Stomach (tissue), 9 donors: Measurements from ENCODE around the gene NCF4. TPM values are rescaled to one million over a fixed set of nuclear protein-coding genes. Genes with fewer than 3 reads are reported as not detected.

Source experiments
- DNase-seq, 2 donors: peaks; one replicate each; pipeline versions ENCODE4 v3.0.0 to v3.0.0-alpha.2; 2013 to 2019
- H3K27ac ChIP-seq, 5 donors: fragments of 200-600 bp in 4 of 5; sonication (generic) in 4 of 5; one replicate each; pipeline ENCODE4 v1.5.1; 2013 to 2019; ENCODE audit warnings: mild to moderate bottlenecking in 1 of 5, moderate library complexity in 1 of 5
- H3K27me3 ChIP-seq, 3 donors: fragments of 200-600 bp; sonication (generic); one replicate each; pipeline ENCODE4 v1.5.1; 2017 to 2019; ENCODE audit warnings: mixed run types in 1 of 3
- H3K36me3 ChIP-seq, 4 donors: fragments of 200-600 bp; sonication (generic); 1 replicate in 3 of 4; 2 replicates in 1 of 4; pipeline ENCODE4 v1.5.1; 2016 to 2019
- H3K4me1 ChIP-seq, 4 donors: fragments of 200-600 bp; sonication (generic); one replicate each; pipeline ENCODE4 v1.5.1; 2016 to 2019
- H3K4me3 ChIP-seq, 4 donors: fragments of 200-600 bp; sonication (generic) in 3 of 4; one replicate each; pipeline ENCODE4 v1.5.1; 2016 to 2019; ENCODE audit warnings: mild to moderate bottlenecking in 1 of 4
- H3K9me3 ChIP-seq, 4 donors: fragments of 200-600 bp; sonication (generic); one replicate each; pipeline ENCODE4 v1.5.1; 2016 to 2019
- CTCF ChIP-seq, 7 experiments: fragments of 450-650 bp in 4 of 7; fragments of 200-600 bp in 3 of 7; sonication (generic) in 3 of 7; IDR thresholded peaks; one replicate each; pipeline ENCODE4 v1.5.1; 2016 to 2019; ENCODE audit warnings: antibody characterized with exemption in 7 of 7, control low read depth in 2 of 7, mild to moderate bottlenecking in 1 of 7
- EP300 ChIP-seq: sonication (generic); formaldehyde crosslinking; IDR thresholded peaks from one replicate; pipeline ENCODE4 v1.6.1; 2017; ENCODE audit warnings: antibody characterized with exemption
- POLR2A ChIP-seq, 4 donors: fragments of 450-650 bp; IDR thresholded peaks; one replicate each; pipeline ENCODE4 v1.6.1; 2016; ENCODE audit warnings: antibody characterized with exemption in 4 of 4, control low read depth in 2 of 4, mild to moderate bottlenecking in 1 of 4, moderate library complexity in 1 of 4
- POLR2AphosphoS5 ChIP-seq, 3 donors: sonication (generic); formaldehyde crosslinking; IDR thresholded peaks; one replicate each; pipeline ENCODE4 v1.6.1; 2016; ENCODE audit warnings: antibody characterized with exemption in 3 of 3
- WGBS, 5 donors: extraction: QIAGEN DNeasy Blood & Tissue Kit in 3 of 5; methylation state at CpG; one replicate each; pipeline versions ENCODE4 v1.1.5 to v1.1.7; 2013 to 2018; 5-methylcytosine and 5-hydroxymethylcytosine counted together
- intact Hi-C: fragments of 100-400 bp; cut with DNase I; formaldehyde crosslinking; loops from one replicate; pipeline ENCODE4 v1.15.1; 2023; ENCODE audit warnings: low total_unique reads
- polyA plus RNA-seq, 3 donors: library from polyadenylated mRNA; stranded (reverse); fragments of 200-250 nt; gene quantifications; one replicate each; pipeline ENCODE4 v1.2.3, GENCODE V29; 2013
- total RNA-seq, 5 donors: library from RNA; depleted of rRNA; stranded (reverse); fragments of >200 nt; gene quantifications; one replicate each; pipeline versions ENCODE4 v1.1.0 to v1.2.3, GENCODE V29; 2014 to 2016
- donor health status: healthy with polysubstance abuse.
- donor health status: Bipolar disorder and iron deficiency.
- donor health status: healthy.

Gene NCF4
- total and polyA plus RNA-seq, 8 donors, result 5.0 to 32.1 (median 7.3) TPM; not detected in 1

- intact Hi-C loops, result no loop called here
- Histone ChIP-seq H3K27ac (peak overlapping the region in 2 of 5 donors; percentile 33 to 50), H3K27me3 (peaks cover 0 to 61% (median 0%) of the 10 kb centered on the region in 3 donors), H3K4me3 (no peak overlapping the region), H3K36me3 (no peaks in the 10 kb centered on the region), H3K9me3 (peaks cover 0 to 11% (median 8%) of the 10 kb centered on the region in 4 donors), H3K4me1 (no peaks in the 10 kb centered on the region)
- no peak for TF ChIP-seq POLR2A (IDR thresholded peaks at IDR 0.05)
- TF ChIP-seq POLR2AphosphoS5 (IDR thresholded peaks at IDR 0.05), result no peak
- TF ChIP-seq EP300, result no peak
- TF ChIP-seq CTCF (IDR thresholded peaks at IDR 0.05), result no peak
- 74 to 81% (median 75%) methylated on average over 13 of the region's 13 CpGs for WGBS, 5 donors
- DNase-seq, result no peak
Observed at GRCh38 chr22:36901411-36902142, 40.8 kb downstream of the NCF4 start.

GRCh38 chr22:36902143-36902926, 41.5 kb downstream of the NCF4 start:
- TF ChIP-seq EP300 (no peak), POLR2AphosphoS5 (IDR thresholded peaks at IDR 0.05) (no peak), POLR2A (IDR thresholded peaks at IDR 0.05) (no peak), CTCF (IDR thresholded peaks at IDR 0.05) (no peak)
- no peak overlapping the region for H3K4me3 ChIP-seq
- DNase-seq, result no peak
- H3K4me1 ChIP-seq, result no peaks in the 10 kb centered on the region
- WGBS, 5 donors, result 68 to 83% (median 78%) methylated on average over 8 of the region's 8 CpGs
- no peaks in the 10 kb centered on the region for H3K36me3 ChIP-seq
- H3K27me3 ChIP-seq, result peaks cover 0 to 59% (median 0%) of the 10 kb centered on the region in 3 donors
- intact Hi-C loops, result no loop called here
- no peak overlapping the region for H3K27ac ChIP-seq
- peaks cover 0 to 11% (median 7%) of the 10 kb centered on the region in 4 donors for H3K9me3 ChIP-seq

- no peaks in the 10 kb centered on the region for H3K4me1 ChIP-seq
- 66 to 74% (median 69%) methylated on average over 6 of the region's 6 CpGs for WGBS, 5 donors
- no peak overlapping the region for H3K27ac ChIP-seq
- no peak for TF ChIP-seq POLR2AphosphoS5 (IDR thresholded peaks at IDR 0.05)
- no peak for TF ChIP-seq POLR2A (IDR thresholded peaks at IDR 0.05)
- TF ChIP-seq CTCF (IDR thresholded peaks at IDR 0.05), result no peak
- no peak for TF ChIP-seq EP300
- DNase-seq, result no peak
- H3K27me3 ChIP-seq, result peaks cover 0 to 48% (median 0%) of the 10 kb centered on the region in 3 donors
- intact Hi-C loops, result no loop called here
- peaks cover 0 to 11% (median 2%) of the 10 kb centered on the region in 4 donors for H3K9me3 ChIP-seq
- H3K36me3 ChIP-seq, result no peaks in the 10 kb centered on the region
- no peak overlapping the region for H3K4me3 ChIP-seq
Observed at GRCh38 chr22:36904260-36904880, 43.6 kb downstream of the NCF4 start.
